Measurements from ENCODE around the gene OR13D1. TPM values are rescaled to one million over a fixed set of nuclear protein-coding genes. Genes with fewer than 3 reads are reported as not detected.
"Not testable (repeated sequence)": the region's sequence is repeated elsewhere in the genome, so short reads cannot be mapped to it uniquely, and the experiment has no call there.

Gene OR13D1
- not detected in 2 replicates for total RNA-seq (2014; rRNA removed; shearing (Covaris generic); ENCODE audit: low replicate concordance)

GRCh38 chr9:104694218-104694617 lies at the start of gene OR13D1:
Gene OR13D1 (plus strand): TSS chr9:104694518. CDS start chr9:104694518, 0 bp downstream.
- H3K27me3 ChIP-seq, result no peaks in the 10 kb centered on the region
- DNase-seq, result no peak
- no peak within 1 kb of the TSS for H3K4me3 ChIP-seq
- H3K9me3 ChIP-seq, result no peaks in the 10 kb centered on the region
- H3K36me3 ChIP-seq, result no peaks in the 10 kb centered on the region

DNA sequence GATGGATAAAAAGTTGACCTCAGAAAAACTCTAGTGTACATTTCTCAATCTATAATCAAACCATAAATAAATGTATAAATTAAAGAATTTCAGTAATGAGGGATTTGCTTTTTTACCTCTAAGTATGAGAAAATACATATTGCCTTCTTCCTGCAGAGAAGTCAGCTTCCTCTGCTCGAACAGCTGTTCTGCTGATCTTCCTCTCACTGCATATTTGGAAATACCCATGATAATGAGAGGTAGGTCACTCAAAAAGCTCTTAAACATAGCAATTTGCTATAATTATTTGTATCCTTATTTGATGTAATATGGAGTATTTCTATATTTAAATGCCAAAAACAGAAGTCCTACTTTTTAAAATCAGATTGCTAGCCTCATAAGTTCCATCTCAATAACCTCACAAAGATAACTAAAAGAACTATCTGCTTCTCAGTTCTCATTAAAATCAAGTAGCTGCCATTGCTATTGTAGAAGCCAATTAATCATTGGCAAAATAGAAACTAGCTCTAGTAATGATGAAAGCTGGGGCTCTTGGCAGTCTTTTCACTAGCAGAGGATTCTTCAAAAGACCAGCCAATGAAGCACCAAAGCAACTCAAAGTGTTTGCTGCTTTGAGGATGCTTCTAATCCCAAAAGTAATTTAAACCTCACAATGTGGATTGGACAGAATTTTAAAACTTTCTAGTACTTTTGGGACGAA lies 35.7 kb upstream of the OR13D1 start:
- peaks cover 1% of the 10 kb centered on the region; the same call in 1 of the 2 replicates for H3K9me3 ChIP-seq
- no peaks in the 10 kb centered on the region for H3K36me3 ChIP-seq
- DNase-seq, result no peak
- no peak overlapping the region for H3K4me3 ChIP-seq
- H3K27me3 ChIP-seq, result no peaks in the 10 kb centered on the region

- H3K4me3 ChIP-seq, result no peak overlapping the region
- DNase-seq, result no peak
Observed at GRCh38 chr9:104675611-104676010, 18.7 kb upstream of the OR13D1 start.

GRCh38 chr9:104682642-104683041 lies 11.7 kb upstream of the OR13D1 start:
- no peak overlapping the region for H3K4me3 ChIP-seq
- H3K27me3 ChIP-seq, result no peaks in the 10 kb centered on the region
- no peak for DNase-seq
- H3K36me3 ChIP-seq, result no peaks in the 10 kb centered on the region
- no peaks in the 10 kb centered on the region; the same call in 1 of the 2 replicates for H3K9me3 ChIP-seq

More at GRCh38 chr9:104675611-104676010, 18.7 kb upstream of the OR13D1 start:
- Histone ChIP-seq H3K9me3 (no peaks in the 10 kb centered on the region), H3K36me3 (no peaks in the 10 kb centered on the region), H3K27me3 (no peaks in the 10 kb centered on the region)

- Histone ChIP-seq H3K4me3 (no peak overlapping the region), H3K27me3 (no peaks in the 10 kb centered on the region), H3K9me3 (no peaks in the 10 kb centered on the region; the same call in 1 of the 2 replicates), H3K36me3 (no peaks in the 10 kb centered on the region)
- DNase-seq, result no peak
Observed at GRCh38 chr9:104686081-104686480, 8.2 kb upstream of the OR13D1 start.

DNA sequence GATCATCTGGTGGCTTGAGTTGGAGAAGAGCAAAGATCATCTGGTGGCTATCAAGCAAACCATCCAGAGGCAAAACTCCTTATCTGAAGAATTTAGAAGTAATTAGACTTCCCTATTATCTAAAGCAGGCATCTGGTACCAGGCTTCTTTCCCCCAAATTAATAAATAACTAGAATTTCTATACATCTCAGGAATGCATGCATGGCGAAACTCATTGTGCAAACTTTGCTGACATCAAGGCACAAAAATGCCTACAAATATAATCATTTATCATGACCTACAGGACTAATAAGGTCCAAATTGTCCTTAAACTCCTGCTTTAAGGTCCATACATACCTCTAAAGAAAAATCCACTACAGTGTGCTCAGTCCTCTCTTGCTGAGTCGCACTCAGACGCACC lies 6.0 kb downstream of the OR13D1 start:
- Histone ChIP-seq H3K36me3 (no peaks in the 10 kb centered on the region), H3K4me3 (no peak overlapping the region), H3K27me3 (no peaks in the 10 kb centered on the region), H3K9me3 (no peaks in the 10 kb centered on the region)
- DNase-seq, result no peak

DNA sequence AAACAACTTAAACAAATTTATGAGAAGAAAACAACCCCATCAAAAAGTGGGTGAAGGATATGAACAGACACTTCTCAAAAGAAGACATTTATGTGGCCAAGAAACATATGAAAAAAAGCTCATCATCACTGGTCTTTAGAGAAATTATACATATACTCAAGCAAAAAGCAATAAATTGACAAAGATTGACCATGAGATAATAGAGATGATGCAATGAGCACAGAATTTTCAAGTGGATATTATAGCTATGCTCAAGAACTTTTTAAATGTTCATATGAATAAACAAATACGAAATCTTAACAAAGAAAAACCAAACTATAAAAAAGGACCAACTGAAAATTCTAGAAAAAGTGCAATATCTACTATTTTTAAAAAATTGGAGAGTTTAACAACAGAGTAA lies 14.4 kb downstream of the OR13D1 start:
- not testable (repeated sequence) for DNase-seq, H3K9me3 ChIP-seq, H3K27me3 ChIP-seq, H3K4me3 ChIP-seq, H3K36me3 ChIP-seq

DNA sequence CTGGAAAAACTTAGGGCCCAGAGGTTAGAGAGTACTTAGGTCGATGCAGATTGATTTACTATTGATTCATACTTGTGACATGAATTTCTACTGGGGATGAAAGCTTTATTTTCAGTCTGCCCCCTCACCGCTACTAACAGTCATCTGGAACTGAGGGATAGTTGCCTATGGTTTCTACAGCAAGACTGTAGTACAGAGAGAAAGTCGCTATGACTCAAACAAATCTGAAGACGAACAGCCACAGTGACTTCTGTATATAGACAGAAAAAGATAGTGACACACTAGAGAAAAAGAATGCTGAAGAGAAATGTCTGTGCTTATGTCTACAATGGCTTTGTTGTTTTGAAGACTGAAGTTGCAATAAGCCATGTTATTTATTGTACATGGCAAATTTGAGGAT lies 17.3 kb downstream of the OR13D1 start:
- H3K27me3 ChIP-seq, result no peaks in the 10 kb centered on the region
- H3K36me3 ChIP-seq, result no peaks in the 10 kb centered on the region
- 0 out of 2 replicates have a peak, but pooled peaks cover 2% of the 10 kb centered on the region for H3K9me3 ChIP-seq
- no peak for DNase-seq
- H3K4me3 ChIP-seq, result no peak overlapping the region

- H3K4me3 ChIP-seq, result no peak overlapping the region
- no peaks in the 10 kb centered on the region for H3K36me3 ChIP-seq
- H3K9me3 ChIP-seq, result no peaks in the 10 kb centered on the region
- no peaks in the 10 kb centered on the region for H3K27me3 ChIP-seq
- DNase-seq, result no peak
Observed at GRCh38 chr9:104725014-104725413, 30.7 kb downstream of the OR13D1 start.

DNA sequence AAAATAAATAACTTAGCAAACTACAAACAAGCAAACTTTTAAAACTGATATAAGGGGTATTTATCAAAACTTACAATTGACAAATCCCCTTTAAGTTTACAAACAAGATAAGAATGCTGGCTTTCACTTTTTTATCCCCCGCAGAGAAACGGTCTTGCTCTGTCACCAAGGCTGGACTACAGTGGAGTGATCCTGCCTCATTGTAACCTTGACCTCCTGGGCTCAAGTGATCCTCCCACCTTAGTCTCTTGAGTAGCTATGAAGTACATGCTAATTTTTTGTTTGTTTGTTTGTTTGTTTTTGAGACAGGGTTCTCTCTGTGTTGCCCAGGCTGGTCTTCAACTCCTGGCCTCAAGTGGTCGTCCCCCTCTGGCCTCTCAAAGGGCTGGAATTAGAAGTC lies 44.1 kb downstream of the OR13D1 start:
- no peaks in the 10 kb centered on the region for H3K9me3 ChIP-seq
- H3K27me3 ChIP-seq, result no peaks in the 10 kb centered on the region
- no peak for DNase-seq
- no peaks in the 10 kb centered on the region for H3K36me3 ChIP-seq
- H3K4me3 ChIP-seq, result no peak overlapping the region

GRCh38 chr9:104740621-104741020 lies 46.3 kb downstream of the OR13D1 start:
- H3K27me3 ChIP-seq, result no peaks in the 10 kb centered on the region
- no peak overlapping the region for H3K4me3 ChIP-seq
- H3K9me3 ChIP-seq, result no peaks in the 10 kb centered on the region
- H3K36me3 ChIP-seq, result no peaks in the 10 kb centered on the region
- DNase-seq, result no peak

DNA sequence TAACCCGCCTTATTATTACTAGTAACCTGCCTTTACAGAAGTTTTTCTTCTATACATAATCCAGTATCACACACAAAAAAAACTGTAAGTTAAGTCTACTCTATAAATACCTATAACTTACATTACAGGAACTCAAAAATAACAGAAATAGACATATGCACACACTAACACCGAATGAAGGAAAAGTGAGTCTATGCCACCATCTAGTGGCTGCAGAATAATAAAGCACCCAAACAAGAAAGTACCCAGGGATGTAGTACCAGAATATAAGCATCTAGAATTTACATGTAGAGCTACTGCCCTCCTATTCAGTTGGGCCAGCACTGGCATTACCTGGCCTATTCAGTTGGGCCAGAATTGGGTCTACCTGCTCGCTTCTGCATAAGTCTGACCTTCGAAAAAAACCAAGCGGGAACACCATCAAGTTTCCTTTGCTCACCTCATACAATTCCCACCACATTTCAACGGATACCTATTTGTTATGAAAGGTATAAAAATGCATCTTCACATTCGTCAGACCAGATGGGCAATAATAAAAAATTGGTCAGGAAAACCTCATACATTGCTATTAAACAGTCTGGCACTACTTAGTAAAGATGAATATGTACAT lies 49.2 kb downstream of the OR13D1 start:
- no peak for DNase-seq
- Histone ChIP-seq H3K9me3 (no peaks in the 10 kb centered on the region), H3K36me3 (no peaks in the 10 kb centered on the region), H3K4me3 (no peak overlapping the region), H3K27me3 (no peaks in the 10 kb centered on the region)

Other genes starting within 250 kb of the OR13D1 start
- not detected in 2 replicates for gene OR13F1, start 190.3 kb upstream of the OR13D1 start, total RNA-seq (2014; rRNA removed; shearing (Covaris generic); ENCODE audit: low replicate concordance)
- gene OR13C4, start 167.3 kb upstream of the OR13D1 start, total RNA-seq (2014; rRNA removed; shearing (Covaris generic); ENCODE audit: low replicate concordance), result not detected in 2 replicates
- gene OR13C3, start 157.7 kb upstream of the OR13D1 start, total RNA-seq (2014; rRNA removed; shearing (Covaris generic); ENCODE audit: low replicate concordance), result not detected in 2 replicates
- gene OR13C8, start 125.3 kb upstream of the OR13D1 start, total RNA-seq (2014; rRNA removed; shearing (Covaris generic); ENCODE audit: low replicate concordance), result not detected in 2 replicates
- not detected in 2 replicates for gene OR13C5, start 95.1 kb upstream of the OR13D1 start, total RNA-seq (2014; rRNA removed; shearing (Covaris generic); ENCODE audit: low replicate concordance)
- gene OR13C2, start 88.9 kb upstream of the OR13D1 start, total RNA-seq (2014; rRNA removed; shearing (Covaris generic); ENCODE audit: low replicate concordance), result not detected in 2 replicates
- gene OR13C9, start 76.3 kb upstream of the OR13D1 start, total RNA-seq (2014; rRNA removed; shearing (Covaris generic); ENCODE audit: low replicate concordance), result not detected in 2 replicates
- gene NIPSNAP3A, start 53.2 kb downstream of the OR13D1 start, total RNA-seq (2014; rRNA removed; shearing (Covaris generic); ENCODE audit: low replicate concordance), result 37.1 and 39.2 TPM in 2 replicates
- gene NIPSNAP3B, start 69.6 kb downstream of the OR13D1 start, total RNA-seq (2014; rRNA removed; shearing (Covaris generic); ENCODE audit: low replicate concordance), result 4.7 TPM in 1 of 2 replicates, not detected in the other
- gene ABCA1, start 233.6 kb downstream of the OR13D1 start, total RNA-seq (2014; rRNA removed; shearing (Covaris generic); ENCODE audit: low replicate concordance), result 2.4 and 2.9 TPM in 2 replicates